NK-92 (cell line): ENCODE measurements around the gene ZNF25.
"Not testable (repeated sequence)": the region's sequence is repeated elsewhere in the genome, so short reads cannot be mapped to it uniquely, and the experiment has no call there.

Source experiments
- DNase-seq: peaks from one replicate; lab custom pipeline; 2025; ENCODE audit not compliant: unreplicated experiment; lab: John Stamatoyannopoulos, UW

ZNF25 gene

DNA sequence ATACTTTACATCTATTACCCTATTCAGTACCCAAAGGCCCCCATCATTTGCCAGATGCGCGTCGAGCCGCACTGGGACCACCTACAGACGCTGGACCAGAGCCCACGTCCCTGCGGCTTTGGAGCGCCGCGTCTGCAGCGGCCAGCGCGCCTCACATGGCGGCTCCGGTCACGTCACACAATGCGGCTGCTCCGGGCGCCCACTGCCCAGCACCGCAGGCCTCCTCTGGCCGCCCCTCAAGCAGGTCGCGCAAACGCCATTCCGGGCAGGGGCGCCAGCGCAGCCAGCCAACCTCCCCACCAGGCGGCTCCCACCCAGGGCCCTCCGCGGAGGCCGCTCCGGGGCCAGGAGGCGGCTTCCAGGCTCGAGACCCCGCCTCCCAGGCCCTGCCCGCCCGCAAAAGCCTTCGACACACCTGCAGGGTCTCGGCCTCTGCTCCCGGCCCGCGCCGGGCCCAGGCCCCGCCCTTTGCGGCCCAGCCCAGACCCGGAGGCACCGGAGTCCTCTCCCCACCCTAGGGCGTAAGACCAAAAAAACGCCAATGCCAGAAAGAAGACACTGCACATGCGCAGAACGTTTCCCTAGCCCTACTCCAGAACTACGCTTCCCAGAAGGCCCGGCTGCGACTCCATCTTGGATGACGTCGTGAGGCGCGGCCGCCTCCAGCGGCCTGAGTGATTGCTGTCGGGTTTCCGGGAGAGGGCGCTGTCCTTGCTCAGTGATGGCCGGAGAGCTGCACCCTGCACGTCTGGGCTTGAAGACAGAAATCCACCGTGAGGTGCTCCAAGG, at the start of gene ZNF25:
Gene ZNF25 (minus strand): TSS at position 557 of the 789 bp plus-strand sequence. CDS start 4,925 bp downstream, outside the sequence.
- peak; percentile 89 for DNase-seq

DNA sequence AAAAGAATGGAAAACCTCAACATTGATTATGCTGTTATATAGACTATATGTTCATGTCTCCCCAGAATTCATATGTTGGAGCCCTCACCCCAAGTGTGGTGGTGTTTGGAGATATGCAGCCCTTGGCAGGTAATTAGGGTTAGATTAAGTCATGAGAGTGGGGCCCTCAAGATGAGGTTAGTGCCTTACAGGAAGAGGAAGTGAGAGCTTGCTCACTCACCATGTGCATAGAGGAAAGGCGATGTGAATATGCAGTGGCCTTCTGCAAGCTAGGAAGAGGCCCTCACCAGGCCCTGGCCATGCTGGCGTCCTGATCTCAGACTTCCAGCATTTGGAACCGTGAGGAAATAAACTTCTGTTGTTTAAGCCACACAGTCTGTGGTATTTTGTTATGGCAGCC, 48.8 kb upstream of the ZNF25 start:
- no peak for DNase-seq

GRCh38 chr10:38019124-38019523, 42.7 kb upstream of the ZNF25 start:
- DNase-seq = not testable (repeated sequence)

DNA sequence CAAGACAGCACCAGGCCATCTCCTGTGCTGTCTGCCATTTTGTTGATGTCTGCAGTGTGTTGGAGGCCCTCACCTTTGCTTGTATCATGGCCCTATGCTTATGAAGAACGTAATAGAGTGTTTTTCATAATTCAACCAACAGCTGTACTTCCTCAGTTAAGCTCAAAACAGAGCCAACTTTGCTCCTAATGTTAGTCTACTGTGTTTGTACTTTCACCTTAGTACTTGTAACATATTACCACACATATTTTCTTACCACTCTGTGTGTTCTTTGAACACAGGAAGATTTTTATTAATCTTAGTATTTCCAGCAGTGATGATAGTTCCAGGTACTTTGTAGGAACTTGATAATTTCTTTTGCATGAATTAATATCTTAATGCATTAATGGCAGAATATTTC, 39.9 kb upstream of the ZNF25 start:
- no peak for DNase-seq

DNA sequence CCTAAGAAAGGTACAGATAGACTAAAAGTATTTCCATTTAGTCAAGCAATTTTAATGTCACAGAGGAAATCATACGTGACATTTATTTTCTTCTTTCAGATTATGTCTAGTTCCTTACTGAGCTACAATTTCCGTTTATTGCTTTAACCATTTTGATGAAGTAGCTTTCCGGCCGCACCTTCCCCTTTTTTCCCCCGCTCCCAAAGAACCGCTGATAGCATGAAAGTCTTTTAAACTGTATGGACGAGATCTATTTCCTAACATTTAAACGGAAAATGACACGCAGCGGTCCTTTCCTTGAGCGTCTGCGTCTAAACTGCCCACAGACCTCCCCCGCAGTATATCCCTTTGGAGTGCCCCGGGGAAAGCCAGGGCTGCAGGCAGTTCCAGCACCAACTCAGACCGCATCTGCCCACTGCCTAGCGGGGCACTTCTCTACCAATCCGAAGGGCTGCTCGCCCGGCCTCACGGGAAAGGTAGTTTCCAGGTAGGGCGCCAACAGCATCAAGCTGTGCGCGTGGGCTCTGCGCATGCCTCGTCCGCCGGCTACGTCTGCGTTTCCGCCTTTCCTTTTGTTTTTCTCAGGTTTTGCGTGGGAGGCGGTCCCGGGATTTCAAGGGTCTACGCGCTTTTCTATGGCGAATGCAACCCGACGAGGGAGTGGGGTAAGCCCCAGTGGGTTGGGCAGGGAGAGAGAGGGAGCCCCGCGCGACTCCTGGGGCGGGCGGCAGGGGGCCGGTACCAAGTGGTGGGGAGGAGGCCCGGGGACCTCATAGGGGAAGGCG, 33.9 kb upstream of the ZNF25 start, which contains the start of gene ZNF33A:
Gene ZNF33A (plus strand): TSS at position 557 of the 785 bp plus-strand sequence. CDS start 1,667 bp downstream, outside the sequence.
- DNase-seq = peak; percentile 71

DNA sequence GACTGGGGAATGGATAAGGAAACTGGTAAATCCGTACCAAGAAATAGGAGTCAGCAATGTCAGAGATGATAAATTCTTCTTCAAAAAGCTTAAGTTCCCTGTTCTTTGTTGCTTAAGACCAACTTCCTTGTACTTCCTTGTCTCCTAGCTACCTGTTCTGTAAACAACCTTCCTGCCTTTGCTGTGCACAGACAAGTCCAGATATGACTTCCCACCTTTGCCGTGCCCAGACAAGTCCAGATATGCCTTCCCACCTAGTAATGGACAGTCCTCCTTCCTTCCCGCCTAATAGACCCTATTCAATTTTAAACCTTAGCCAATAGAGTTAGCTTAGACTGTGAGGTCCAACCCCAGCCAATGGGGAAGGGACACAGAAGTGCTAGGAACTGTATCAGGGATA, 31.5 kb upstream of the ZNF25 start:
- DNase-seq = no peak

DNA sequence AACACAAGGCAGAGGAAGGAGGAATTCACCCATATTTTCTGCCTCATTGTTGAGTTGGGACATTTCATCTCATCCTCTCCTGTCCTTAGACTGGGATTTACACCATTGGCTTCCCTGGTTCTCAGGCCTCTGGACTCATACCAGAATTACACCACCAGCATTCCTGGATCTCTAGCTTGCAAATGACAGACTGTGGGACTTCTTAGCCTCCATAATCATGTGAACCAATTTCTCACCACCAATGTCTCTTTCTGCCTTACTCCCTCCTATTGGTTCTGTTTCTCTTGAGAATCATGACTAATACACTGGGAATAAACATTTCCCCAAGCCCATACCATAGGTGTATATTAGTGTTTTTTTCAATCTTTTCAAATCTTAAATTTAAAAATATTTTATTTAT, 31.1 kb upstream of the ZNF25 start:
- DNase-seq = no peak

DNA sequence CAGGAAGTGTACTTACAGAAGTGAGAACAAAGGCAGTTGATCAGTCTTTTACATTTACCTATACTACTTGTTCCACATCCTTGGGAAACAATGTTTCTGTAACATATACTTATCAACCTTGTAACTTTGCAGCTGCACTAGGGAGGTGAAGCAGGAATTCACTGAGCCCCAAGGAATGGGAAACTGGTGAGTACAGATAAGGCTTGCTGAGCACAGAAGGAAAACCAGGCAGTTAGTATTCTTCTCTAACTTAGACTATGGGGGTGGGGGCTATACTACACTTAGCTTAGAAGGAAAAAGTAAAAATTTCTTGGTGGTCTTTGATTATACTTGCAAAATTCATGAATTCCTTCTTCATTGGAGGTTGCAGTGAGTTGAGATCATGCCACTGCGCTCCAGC, 27.1 kb upstream of the ZNF25 start:
- no peak for DNase-seq

GRCh38 chr10:38003026-38003425, 26.6 kb upstream of the ZNF25 start:
- no peak for DNase-seq

GRCh38 chr10:38000474-38000873, 24.0 kb upstream of the ZNF25 start:
- DNase-seq = not testable (repeated sequence)

- not testable (repeated sequence) for DNase-seq
Observed at GRCh38 chr10:37998920-37999319, 22.5 kb upstream of the ZNF25 start.

DNA sequence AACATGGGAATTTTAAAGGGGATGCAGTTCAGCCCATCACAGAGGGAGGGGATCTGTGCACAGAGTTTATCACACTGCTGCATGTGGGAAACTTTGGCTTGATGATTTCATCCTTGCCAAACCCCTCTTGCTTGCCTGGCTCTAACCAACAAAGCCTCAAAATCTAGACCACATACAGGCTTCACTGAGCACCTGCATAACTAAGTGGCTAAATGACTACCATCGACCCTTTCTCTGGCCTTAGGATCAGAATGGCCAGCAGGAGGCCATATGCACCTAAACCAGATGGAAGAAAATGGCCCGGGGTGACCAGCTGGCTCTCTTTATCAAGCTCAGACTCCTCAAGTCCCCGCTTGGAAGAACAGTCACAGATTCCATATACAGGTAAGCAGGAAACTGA, 15.6 kb upstream of the ZNF25 start:
- DNase-seq = no peak

- no peak for DNase-seq
Observed at GRCh38 chr10:37991655-37992054, 15.2 kb upstream of the ZNF25 start.

- no peak for DNase-seq
Observed at GRCh38 chr10:37976880-37977203, 395 bp upstream of the ZNF25 start.

GRCh38 chr10:37975401-37975991, 951 bp downstream of the ZNF25 start:
- no peak for DNase-seq

DNA sequence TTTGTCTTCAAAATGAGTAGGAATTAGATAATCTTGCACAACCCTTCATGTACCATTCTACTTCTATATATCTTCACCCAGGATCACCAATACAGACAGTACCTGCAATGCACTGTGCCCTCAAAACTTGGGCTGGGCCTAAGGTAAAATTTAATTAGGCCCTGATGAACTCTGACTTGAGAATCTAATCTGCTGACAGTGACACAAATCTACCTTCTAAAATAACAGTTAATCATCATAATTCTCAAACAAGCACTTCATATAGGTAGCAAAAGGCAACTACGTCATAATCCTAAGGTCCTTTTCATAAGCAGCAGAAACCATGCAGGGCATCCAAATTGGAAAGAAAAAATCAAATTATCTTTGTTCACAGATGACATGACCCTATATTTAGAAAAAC, 4.1 kb downstream of the ZNF25 start:
- DNase-seq = no peak

DNA sequence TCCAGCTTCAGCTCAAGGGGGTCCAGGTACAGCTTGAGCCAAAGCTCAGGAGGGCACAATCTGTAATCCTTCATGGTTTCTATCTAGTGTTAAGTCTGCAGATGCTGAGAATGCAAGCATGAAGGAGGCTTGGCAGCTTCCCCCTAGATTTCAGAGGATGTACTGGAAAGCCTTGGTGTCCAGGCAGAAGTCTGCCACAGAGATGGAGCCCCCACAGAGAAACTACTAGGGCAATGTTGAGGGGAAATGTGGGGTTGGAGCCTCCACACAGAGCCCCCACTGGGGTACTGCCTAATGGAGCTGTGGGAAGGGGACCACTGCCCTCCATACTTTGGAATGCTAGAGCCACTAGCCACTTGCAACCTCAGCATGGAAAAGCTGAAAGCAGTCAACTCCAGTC, 11.4 kb downstream of the ZNF25 start:
- DNase-seq = no peak

DNA sequence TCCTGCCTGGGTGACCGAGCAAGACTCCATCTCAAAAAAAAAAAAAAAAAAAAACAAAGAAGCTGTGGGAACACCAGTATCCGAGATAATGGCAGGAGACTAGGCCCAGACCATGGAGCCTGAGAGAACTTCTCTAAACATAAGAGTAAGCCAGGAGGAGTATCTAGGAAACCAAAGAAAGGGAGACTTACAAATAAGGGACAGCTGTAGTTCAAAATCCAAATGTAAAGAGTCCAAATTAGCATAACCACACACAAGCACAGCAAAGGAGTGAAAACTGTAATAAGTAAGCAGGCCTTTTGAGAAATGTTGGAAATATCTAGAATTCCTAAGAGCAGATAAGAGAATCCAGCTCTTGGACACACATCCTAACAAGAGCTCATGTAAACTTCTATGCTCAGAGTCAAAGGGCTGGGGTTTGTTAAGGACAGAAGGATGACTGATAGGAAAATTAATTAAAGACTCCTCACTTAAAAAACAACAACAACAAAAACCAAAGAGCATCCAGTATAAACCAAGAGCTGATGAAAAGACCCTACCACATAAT, 15.8 kb downstream of the ZNF25 start:
- DNase-seq = no peak

DNA sequence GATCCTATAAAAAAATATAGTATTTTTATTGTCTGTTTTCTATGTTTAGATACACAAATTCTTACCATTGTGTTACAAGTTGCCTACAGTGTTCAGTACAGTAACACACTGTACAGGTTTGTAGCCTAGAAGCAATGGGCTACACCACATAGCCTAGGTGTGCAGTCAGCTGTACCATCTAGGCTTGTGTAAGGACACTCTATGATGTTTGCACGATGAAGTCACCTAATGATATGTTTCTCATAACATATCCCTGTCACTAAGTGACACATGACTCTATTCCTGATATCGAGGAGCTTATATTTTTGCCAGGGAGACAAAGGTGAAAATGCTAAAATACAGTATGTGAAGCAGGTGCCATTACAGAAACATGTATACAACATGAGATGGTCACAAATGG, 18.6 kb downstream of the ZNF25 start:
- DNase-seq = no peak

- DNase-seq = no peak
Observed at GRCh38 chr10:37952926-37953325, 23.5 kb downstream of the ZNF25 start.

GRCh38 chr10:37952043-37952755, 24.2 kb downstream of the ZNF25 start:
- DNase-seq = no peak
